GM18870 (cell line): ENCODE data around the gene GRK6.
A peak's percentile ranks its signal among the peaks of the same experiment; 100 is the strongest.

Experiments used
- ATAC-seq: cut with Tn5 transposase; IDR thresholded peaks from one replicate; pipeline ENCODE4 v1.9.1; 2021; ENCODE audit warnings: moderate library complexity; ENCODE audit not compliant: unreplicated experiment

GRK6 gene

GRCh38 chr5:177426566-177427210, at the start of gene GRK6:
GRK6 (plus strand) TSS chr5:177426676; CDS start chr5:177426846, 170 bp downstream.
- ATAC-seq: no peak

GRCh38 chr5:177377851-177378776, 48.4 kb upstream of the GRK6 start:
- no peak for ATAC-seq

GRCh38 chr5:177378884-177379883, 47.3 kb upstream of the GRK6 start:
- peak; percentile 52 for ATAC-seq

- ATAC-seq: no peak
These were observed 45.7 kb upstream of the GRK6 start for GRCh38 chr5:177380805-177381126.

GRCh38 chr5:177382423-177383029, 44.0 kb upstream of the GRK6 start:
- ATAC-seq: no peak

- no peak for ATAC-seq
These were observed 43.3 kb upstream of the GRK6 start for GRCh38 chr5:177383181-177383580.

- no peak for ATAC-seq
These were observed 42.3 kb upstream of the GRK6 start, which contains the start of gene SLC34A1 for GRCh38 chr5:177384134-177384533. SLC34A1 (plus strand) TSS chr5:177384434; CDS start chr5:177385742, 1,308 bp downstream.

- no peak for ATAC-seq
These were observed 40.8 kb upstream of the GRK6 start for GRCh38 chr5:177385720-177386119.

GRCh38 chr5:177386542-177386941, 39.9 kb upstream of the GRK6 start:
- ATAC-seq: no peak

GRCh38 chr5:177387405-177387804, 39.1 kb upstream of the GRK6 start:
- ATAC-seq: no peak

GRCh38 chr5:177388521-177389052, 37.9 kb upstream of the GRK6 start:
- no peak for ATAC-seq

GRCh38 chr5:177389241-177390169, 37.0 kb upstream of the GRK6 start:
- peak; percentile 41 for ATAC-seq

- ATAC-seq: no peak
These were observed 35.8 kb upstream of the GRK6 start for GRCh38 chr5:177390363-177391300.

- ATAC-seq: no peak
These were observed 33.7 kb upstream of the GRK6 start for GRCh38 chr5:177392765-177393164.

- ATAC-seq: no peak
These were observed 33.2 kb upstream of the GRK6 start for GRCh38 chr5:177393206-177393765.

GRCh38 chr5:177393990-177394389, 32.5 kb upstream of the GRK6 start:
- ATAC-seq: no peak

GRCh38 chr5:177396078-177396477, 30.4 kb upstream of the GRK6 start:
- no peak for ATAC-seq

GRCh38 chr5:177396807-177397206, 29.7 kb upstream of the GRK6 start:
- ATAC-seq: no peak
